Breast epithelium (tissue), 4 donors: ENCODE measurements around the gene PRR29. TPM values are rescaled to one million over a fixed set of nuclear protein-coding genes. Genes with fewer than 3 reads are reported as not detected.

Experiments
- DNase-seq, 2 donors: peaks; one replicate each; pipeline ENCODE4 v3.0.0-alpha.2; 2019; ENCODE audit warnings: low spot score in 2 of 2
- H3K27ac ChIP-seq, 2 donors: fragments of 200-600 bp; sonication (generic) in 1 of 2; one replicate each; pipeline ENCODE4 v1.5.1; 2016 to 2019; ENCODE audit warnings: mild to moderate bottlenecking in 1 of 2
- H3K27me3 ChIP-seq, 2 donors: fragments of 200-600 bp; sonication (generic) in 1 of 2; one replicate each; pipeline versions ENCODE4 v1.5.1 to v1.6.0; 2017 to 2019; ENCODE audit warnings: control low read depth in 1 of 2, mild to moderate bottlenecking in 1 of 2
- H3K36me3 ChIP-seq: fragments of 200-600 bp; one replicate; pipeline ENCODE4 v1.5.1; 2019
- H3K4me1 ChIP-seq, 2 donors: fragments of 200-600 bp; sonication (generic); one replicate each; pipeline ENCODE4 v1.5.1; 2016 to 2019; ENCODE audit warnings: control low read depth in 1 of 2
- H3K4me3 ChIP-seq, 3 donors: fragments of 200-600 bp; sonication (generic); 1 replicate in 2 of 3; 2 replicates in 1 of 3; pipeline ENCODE4 v1.5.1; 2016 to 2019; ENCODE audit warnings: mild to moderate bottlenecking in 3 of 3, moderate library complexity in 2 of 3
- H3K9me3 ChIP-seq, 2 donors: fragments of 200-600 bp; sonication (generic) in 1 of 2; one replicate each; pipeline ENCODE4 v1.5.1; 2016 to 2019; ENCODE audit warnings: control low read depth in 1 of 2
- CTCF ChIP-seq, 3 donors: fragments of 450-650 bp; IDR thresholded peaks; one replicate each; pipeline ENCODE4 v1.5.1; 2016 to 2017; ENCODE audit warnings: antibody characterized with exemption in 3 of 3, mild to moderate bottlenecking in 3 of 3, moderate library complexity in 3 of 3
- POLR2A ChIP-seq: fragments of 450-650 bp; IDR thresholded peaks from one replicate; pipeline ENCODE4 v1.6.1; 2016; ENCODE audit warnings: antibody characterized with exemption, mild to moderate bottlenecking, moderate library complexity
- POLR2AphosphoS5 ChIP-seq, 3 donors: sonication (generic); formaldehyde crosslinking; IDR thresholded peaks; one replicate each; pipeline ENCODE4 v1.6.1; 2017; ENCODE audit warnings: antibody characterized with exemption in 3 of 3
- intact Hi-C: fragments of 100-400 bp; cut with DNase I; formaldehyde crosslinking; loops from one replicate; pipeline ENCODE4 v1.15.1; 2023; ENCODE audit warnings: low total_unique reads
- total RNA-seq, 3 donors: library from RNA; depleted of rRNA; stranded (reverse); fragments of >200 nt; gene quantifications; one replicate each; pipeline ENCODE4 v1.1.0, GENCODE V29; 2016

The PRR29 gene
- total RNA-seq, 3 donors from 2014 or later = 0.15 to 1.3 (median 0.16) TPM

GRCh38 chr17:63961355-63962212 lies 36.6 kb upstream of the PRR29 start:
- intact Hi-C loops = no loop called here
- peak overlapping the region; percentile 56 to 92 for H3K27ac ChIP-seq
- H3K36me3 ChIP-seq = no peaks in the 10 kb centered on the region
- no peak for TF ChIP-seq POLR2A
- no peak for TF ChIP-seq CTCF (IDR thresholded peaks at IDR 0.05)
- no peak for TF ChIP-seq POLR2AphosphoS5 (IDR thresholded peaks at IDR 0.05)
- no peaks in the 10 kb centered on the region for H3K4me1 ChIP-seq
- H3K4me3 ChIP-seq = peak overlapping the region in 2 of 3 donors; percentile 7 to 50
- H3K27me3 ChIP-seq = no peaks in the 10 kb centered on the region
- DNase-seq = no peak
- no peaks in the 10 kb centered on the region for H3K9me3 ChIP-seq

DNA sequence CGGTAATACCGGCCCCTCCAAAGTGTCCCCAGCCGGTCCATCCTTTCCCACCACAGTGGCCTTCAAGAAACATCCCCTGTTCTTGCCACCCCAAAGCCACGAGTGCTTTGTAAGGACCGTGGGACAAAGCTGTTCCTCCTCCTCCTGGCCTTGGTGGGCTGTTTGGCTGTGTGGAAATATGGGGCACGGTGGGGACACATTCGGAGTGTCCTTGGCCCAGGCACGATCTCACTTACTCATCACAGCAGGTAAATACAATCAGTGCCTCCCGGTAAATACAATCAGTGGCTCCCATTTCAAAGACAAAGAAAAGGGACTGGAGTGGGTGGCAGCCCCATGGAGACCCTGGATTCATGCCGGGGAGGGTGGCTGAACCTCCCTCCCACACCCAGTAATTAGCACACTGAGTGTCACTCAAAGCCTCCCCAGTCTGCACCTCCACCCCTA lies 35.8 kb upstream of the PRR29 start:
- intact Hi-C loops = no loop called here
- Histone ChIP-seq H3K27me3 (no peaks in the 10 kb centered on the region), H3K27ac (peak overlapping the region; percentile 56 to 92), H3K9me3 (no peaks in the 10 kb centered on the region), H3K4me1 (no peaks in the 10 kb centered on the region), H3K36me3 (no peaks in the 10 kb centered on the region), H3K4me3 (no peak overlapping the region)
- TF ChIP-seq POLR2A (no peak), POLR2AphosphoS5 (IDR thresholded peaks at IDR 0.05) (no peak), CTCF (IDR thresholded peaks at IDR 0.05) (no peak)
- DNase-seq = no peak

- DNase-seq = no peak
- Histone ChIP-seq H3K4me3 (no peak overlapping the region), H3K4me1 (no peaks in the 10 kb centered on the region), H3K27me3 (no peaks in the 10 kb centered on the region), H3K27ac (peak overlapping the region; percentile 58 to 92), H3K36me3 (no peaks in the 10 kb centered on the region), H3K9me3 (no peaks in the 10 kb centered on the region)
- intact Hi-C loops = loop anchor here (1.0 kb wide), 1 partner anchor 35 kb away; the partner anchor contains the start of gene PRR29
- TF ChIP-seq CTCF (IDR thresholded peaks at IDR 0.05) = no peak
- TF ChIP-seq POLR2A = no peak
- TF ChIP-seq POLR2AphosphoS5 (IDR thresholded peaks at IDR 0.05) = peak in 1 of 3 donors; percentile 38
Measured at GRCh38 chr17:63963123-63963522, 35.0 kb upstream of the PRR29 start.

GRCh38 chr17:63966646-63967264 lies 31.4 kb upstream of the PRR29 start:
- intact Hi-C loops = no loop called here

More at GRCh38 chr17:63966646-63967264, 31.4 kb upstream of the PRR29 start:
- Histone ChIP-seq H3K27ac (no peak overlapping the region), H3K27me3 (no peaks in the 10 kb centered on the region), H3K36me3 (no peaks in the 10 kb centered on the region), H3K4me1 (no peaks in the 10 kb centered on the region), H3K4me3 (no peak overlapping the region), H3K9me3 (no peaks in the 10 kb centered on the region)
- TF ChIP-seq POLR2AphosphoS5 (IDR thresholded peaks at IDR 0.05) (no peak), POLR2A (no peak), CTCF (IDR thresholded peaks at IDR 0.05) (no peak)
- DNase-seq = no peak
